ENCODE measurements around the gene CATSPERD.

GRCh38 chr19:5719274-5719960, 1.0 kb upstream of the CATSPERD start:
- TF ChIP-seq CTCF (IDR thresholded peaks at IDR 0.05; ENCODE audit: low read depth, low read length) (no peak), MAX (IDR thresholded peaks at IDR 0.05; ENCODE audit: low read depth, low read length) (0 out of 2 replicates have a peak, but pooled peaks have one; percentile 12), POLR2A (IDR thresholded peaks at IDR 0.05; ENCODE audit: extremely low read depth, insufficient read length) (no peak), MYC (IDR thresholded peaks at IDR 0.05; ENCODE audit: low read depth, low read length) (no peak)
